CD4-positive, alpha-beta T cell treated with Interleukin-6 for 4 hours (primary cell): ENCODE results near the gene FYB2.

Source experiments
- DNase-seq: peaks from one replicate; pipeline ENCODE4 v3.0.0-alpha.2; 2020; ENCODE audit warnings: mixed read lengths

Gene FYB2

GRCh38 chr1:56834137-56834900 lies 15.1 kb upstream of the FYB2 start:
- DNase-seq, result no peak

- DNase-seq, result no peak
Observed at GRCh38 chr1:56833088-56833487, 13.9 kb upstream of the FYB2 start.

- peak; percentile 73 for DNase-seq
Observed at GRCh38 chr1:56831871-56832693, 12.9 kb upstream of the FYB2 start.

GRCh38 chr1:56830052-56830451 lies 10.8 kb upstream of the FYB2 start:
- no peak for DNase-seq

GRCh38 chr1:56827711-56828110 lies 8.5 kb upstream of the FYB2 start:
- DNase-seq, result no peak

- DNase-seq, result no peak
Observed at GRCh38 chr1:56825436-56825835, 6.2 kb upstream of the FYB2 start.

GRCh38 chr1:56824938-56825337 lies 5.7 kb upstream of the FYB2 start:
- DNase-seq, result no peak

GRCh38 chr1:56824271-56824670 lies 5.1 kb upstream of the FYB2 start:
- DNase-seq, result no peak

GRCh38 chr1:56821462-56821797 lies 2.2 kb upstream of the FYB2 start:
- no peak for DNase-seq

- peak; percentile 52 for DNase-seq
Observed at GRCh38 chr1:56820755-56821461, 1.7 kb upstream of the FYB2 start.

- no peak for DNase-seq
Observed at GRCh38 chr1:56817716-56818463, 1.3 kb downstream of the FYB2 start.

GRCh38 chr1:56816909-56817308 lies 2.3 kb downstream of the FYB2 start:
- DNase-seq, result no peak

GRCh38 chr1:56816264-56816663 lies 2.9 kb downstream of the FYB2 start:
- no peak for DNase-seq

- no peak for DNase-seq
Observed at GRCh38 chr1:56814205-56814604, 5.0 kb downstream of the FYB2 start.

- DNase-seq, result no peak
Observed at GRCh38 chr1:56811331-56811730, 7.9 kb downstream of the FYB2 start.

- no peak for DNase-seq
Observed at GRCh38 chr1:56808410-56808809, 10.8 kb downstream of the FYB2 start.

GRCh38 chr1:56806804-56807203 lies 12.4 kb downstream of the FYB2 start:
- DNase-seq, result no peak

- no peak for DNase-seq
Observed at GRCh38 chr1:56803561-56804156, 15.5 kb downstream of the FYB2 start.

- DNase-seq, result no peak
Observed at GRCh38 chr1:56799605-56800400, 19.4 kb downstream of the FYB2 start.

- no peak for DNase-seq
Observed at GRCh38 chr1:56798053-56798471, 21.1 kb downstream of the FYB2 start.

GRCh38 chr1:56797065-56797685 lies 22.0 kb downstream of the FYB2 start:
- no peak for DNase-seq
